Duodenal mucosa (tissue), 2 donors: ENCODE results near the gene CXXC5.
A peak's percentile ranks its signal among the peaks of the same experiment; 100 is the strongest.

Experiments
- H3K27ac ChIP-seq: one replicate; pipeline ENCODE4 v1.7.0; 2013; ENCODE audit warnings: low read depth, low read length
- H3K27me3 ChIP-seq, 2 donors: one replicate each; pipeline ENCODE4 v1.7.0; 2013; ENCODE audit warnings: low read length in 2 of 2, control low read depth in 1 of 2; ENCODE audit not compliant: insufficient read depth in 2 of 2, control insufficient read depth in 1 of 2
- H3K36me3 ChIP-seq, 2 donors: one replicate each; pipeline ENCODE4 v1.7.0; 2013; ENCODE audit warnings: low read length in 2 of 2, control low read depth in 1 of 2; ENCODE audit not compliant: insufficient read depth in 2 of 2, control insufficient read depth in 1 of 2
- H3K4me1 ChIP-seq, 2 donors: one replicate each; pipeline ENCODE4 v1.7.0; 2013; ENCODE audit warnings: low read length in 2 of 2, control low read depth in 1 of 2; ENCODE audit not compliant: insufficient read depth in 2 of 2, control insufficient read depth in 1 of 2
- H3K4me3 ChIP-seq, 2 donors: one replicate each; pipeline ENCODE4 v1.7.0; 2013; ENCODE audit warnings: low read length in 2 of 2, low read depth in 1 of 2
- H3K9ac ChIP-seq, 2 donors: one replicate each; pipeline ENCODE4 v1.7.0; 2013; ENCODE audit warnings: low read length in 2 of 2, low read depth in 1 of 2
- H3K9me3 ChIP-seq, 2 donors: one replicate each; pipeline ENCODE4 v1.7.0; 2013; ENCODE audit warnings: low read length in 2 of 2, control low read depth in 1 of 2; ENCODE audit not compliant: control insufficient read depth in 1 of 2

The CXXC5 gene

GRCh38 chr5:139688088-139688702 lies 40.0 kb downstream of the CXXC5 start:
- peaks cover 2 to 7% of the 10 kb centered on the region in 2 donors for H3K36me3 ChIP-seq
- H3K27me3 ChIP-seq: no peaks in the 10 kb centered on the region
- H3K9me3 ChIP-seq: no peaks in the 10 kb centered on the region
- peaks cover 12 to 34% of the 10 kb centered on the region in 2 donors for H3K4me1 ChIP-seq
- H3K4me3 ChIP-seq: no peak overlapping the region
- no peak overlapping the region for H3K9ac ChIP-seq
- no peak overlapping the region for H3K27ac ChIP-seq

GRCh38 chr5:139688751-139689372 lies 40.7 kb downstream of the CXXC5 start:
- no peaks in the 10 kb centered on the region for H3K27me3 ChIP-seq
- peaks cover 12 to 34% of the 10 kb centered on the region in 2 donors for H3K4me1 ChIP-seq
- no peaks in the 10 kb centered on the region for H3K9me3 ChIP-seq
- peaks cover 2% of the 10 kb centered on the region in 2 donors for H3K36me3 ChIP-seq
- H3K4me3 ChIP-seq: no peak overlapping the region
- no peak overlapping the region for H3K27ac ChIP-seq
- no peak overlapping the region for H3K9ac ChIP-seq

- peaks cover 12 to 34% of the 10 kb centered on the region in 2 donors for H3K4me1 ChIP-seq
Observed at GRCh38 chr5:139689631-139690063, 41.5 kb downstream of the CXXC5 start.

GRCh38 chr5:139690064-139690802 lies 42.1 kb downstream of the CXXC5 start:
- no peaks in the 10 kb centered on the region for H3K9me3 ChIP-seq
- peak overlapping the region; percentile 11 for H3K27ac ChIP-seq
- no peak overlapping the region for H3K9ac ChIP-seq
- peaks cover 12 to 34% of the 10 kb centered on the region in 2 donors for H3K4me1 ChIP-seq
- peak overlapping the region in 1 of 2 donors; percentile 32 for H3K4me3 ChIP-seq
- H3K27me3 ChIP-seq: no peaks in the 10 kb centered on the region
- peaks cover 0 to under 1% of the 10 kb centered on the region in 2 donors for H3K36me3 ChIP-seq

More at GRCh38 chr5:139689631-139690063, 41.5 kb downstream of the CXXC5 start:
- peak overlapping the region in 1 of 2 donors; percentile 32 for H3K4me3 ChIP-seq
- H3K9ac ChIP-seq: no peak overlapping the region
- H3K36me3 ChIP-seq: peaks cover 0 to 2% of the 10 kb centered on the region in 2 donors
- H3K27me3 ChIP-seq: no peaks in the 10 kb centered on the region
- no peak overlapping the region for H3K27ac ChIP-seq
- H3K9me3 ChIP-seq: no peaks in the 10 kb centered on the region

DNA sequence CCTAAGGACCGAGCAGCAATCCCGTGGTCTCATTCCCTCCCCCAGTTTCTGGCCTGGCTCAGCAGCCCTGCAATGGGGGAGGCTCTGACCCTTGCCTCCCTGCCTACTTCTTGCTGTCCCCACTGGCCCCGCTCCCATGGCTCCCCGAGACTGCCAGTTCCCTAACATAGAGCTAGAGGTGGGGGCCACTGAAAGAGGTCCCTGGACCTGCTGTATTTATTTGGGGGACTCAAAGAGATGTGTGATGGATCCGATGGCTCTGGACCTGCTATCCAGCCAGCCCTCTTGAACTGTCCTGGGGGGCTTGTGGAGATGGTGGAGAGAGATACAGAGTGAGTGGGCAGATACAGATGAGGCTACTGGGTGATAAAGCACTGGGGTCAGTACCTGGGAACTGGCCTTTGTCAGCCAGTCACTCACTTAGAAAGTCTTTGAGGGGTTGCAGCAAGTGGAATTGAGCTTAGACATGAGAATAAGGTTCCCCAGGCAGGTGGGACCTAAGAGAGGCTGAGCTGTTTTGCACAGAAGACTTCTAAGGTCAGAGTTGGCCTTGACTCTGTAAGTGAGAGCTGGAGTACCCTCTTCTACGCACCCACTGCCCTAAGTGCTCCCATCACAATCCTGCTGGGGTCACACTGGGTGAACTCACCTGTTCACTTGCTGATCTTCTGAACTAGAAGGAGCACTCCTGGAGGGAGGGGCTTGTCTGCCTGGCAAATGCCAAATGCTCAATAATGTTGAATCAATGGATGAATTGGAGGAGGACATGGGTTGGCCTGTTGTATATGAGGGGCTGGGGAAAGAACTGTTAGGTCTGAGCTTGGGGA lies 42.9 kb downstream of the CXXC5 start:
- Histone ChIP-seq H3K27ac (peak overlapping the region; percentile 11), H3K27me3 (no peaks in the 10 kb centered on the region), H3K9ac (no peak overlapping the region), H3K4me1 (peaks cover 12 to 33% of the 10 kb centered on the region in 2 donors), H3K9me3 (no peaks in the 10 kb centered on the region), H3K36me3 (no peaks in the 10 kb centered on the region), H3K4me3 (no peak overlapping the region)

- H3K4me1 ChIP-seq: peaks cover 17 to 30% of the 10 kb centered on the region in 2 donors
- H3K27me3 ChIP-seq: no peaks in the 10 kb centered on the region
- H3K4me3 ChIP-seq: no peak overlapping the region
- H3K36me3 ChIP-seq: no peaks in the 10 kb centered on the region
- no peak overlapping the region for H3K9ac ChIP-seq
- no peaks in the 10 kb centered on the region for H3K9me3 ChIP-seq
- H3K27ac ChIP-seq: no peak overlapping the region
Observed at GRCh38 chr5:139692148-139692547, 44.0 kb downstream of the CXXC5 start.

GRCh38 chr5:139692679-139693308 lies 44.6 kb downstream of the CXXC5 start:
- peaks cover 20 to 28% of the 10 kb centered on the region in 2 donors for H3K4me1 ChIP-seq
- no peak overlapping the region for H3K9ac ChIP-seq
- no peak overlapping the region for H3K27ac ChIP-seq
- H3K4me3 ChIP-seq: no peak overlapping the region
- no peaks in the 10 kb centered on the region for H3K36me3 ChIP-seq
- peaks cover 3% of the 10 kb centered on the region in 2 donors for H3K27me3 ChIP-seq
- H3K9me3 ChIP-seq: no peaks in the 10 kb centered on the region

DNA sequence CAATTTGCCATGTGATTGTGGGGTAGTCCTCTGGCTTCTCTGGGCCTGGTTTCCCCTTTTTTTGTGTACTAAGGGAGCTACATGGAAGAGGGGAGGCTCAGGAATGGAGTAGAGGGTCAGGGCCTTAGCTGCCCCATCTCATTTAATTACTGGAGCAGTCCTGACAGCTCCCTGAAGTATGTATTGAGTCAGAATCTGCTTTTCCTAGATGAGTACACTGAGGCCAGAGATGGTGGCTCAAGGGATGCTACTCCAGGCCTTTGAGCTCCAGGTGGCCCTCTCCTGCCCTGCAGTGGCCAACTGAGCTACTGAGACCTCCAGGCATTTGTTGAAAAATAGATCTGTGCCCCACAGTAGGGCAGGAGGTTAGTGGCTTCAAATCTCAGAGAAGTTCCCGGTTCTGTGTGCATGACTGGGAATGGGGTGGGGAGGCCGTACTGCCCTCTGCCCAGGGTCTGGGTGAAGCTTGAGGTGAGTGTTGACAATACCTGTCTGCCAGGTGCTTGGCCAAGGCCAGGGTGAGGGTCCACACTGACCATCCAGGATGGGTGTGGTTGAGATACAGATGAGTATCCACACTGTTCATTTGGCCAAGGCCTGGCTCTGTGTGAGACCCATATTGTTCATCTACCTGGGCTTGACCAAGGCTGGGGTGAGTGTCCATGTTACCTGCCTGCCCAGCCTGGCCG lies 45.7 kb downstream of the CXXC5 start:
- H3K27me3 ChIP-seq: peaks cover 7% of the 10 kb centered on the region in 2 donors
- H3K9me3 ChIP-seq: no peaks in the 10 kb centered on the region
- H3K4me3 ChIP-seq: no peak overlapping the region
- no peak overlapping the region for H3K27ac ChIP-seq
- H3K36me3 ChIP-seq: no peaks in the 10 kb centered on the region
- no peak overlapping the region for H3K9ac ChIP-seq
- H3K4me1 ChIP-seq: peaks cover 30 to 39% of the 10 kb centered on the region in 2 donors

DNA sequence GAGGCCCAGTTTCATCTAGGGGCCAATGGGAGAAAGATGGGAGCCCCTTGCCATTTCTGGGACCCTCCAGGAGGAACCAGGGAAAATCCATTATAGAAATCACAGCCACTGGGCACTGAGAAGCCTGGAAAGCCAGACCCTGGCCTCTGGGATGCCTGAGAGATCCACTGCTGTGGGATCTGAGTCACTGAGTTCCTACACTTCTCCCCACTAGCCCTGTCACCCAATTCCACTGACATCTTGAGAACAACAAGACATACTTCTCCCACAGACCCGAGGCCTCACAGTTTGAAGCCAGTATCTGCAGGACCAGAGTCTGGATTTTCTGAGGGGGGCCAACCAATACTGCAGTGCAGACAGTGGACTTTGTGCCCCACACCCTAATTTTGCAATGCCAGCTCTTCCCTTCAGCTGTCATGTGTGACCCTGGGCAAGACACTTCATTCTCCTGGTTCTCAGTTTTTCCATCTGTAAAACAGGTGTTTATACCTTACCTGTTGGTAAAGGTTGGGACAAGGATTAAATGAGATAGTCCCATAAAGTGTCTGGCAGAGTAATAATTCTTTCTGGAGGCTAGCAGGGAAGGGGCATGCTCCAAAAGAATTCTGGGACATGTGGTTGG lies 46.5 kb downstream of the CXXC5 start:
- Histone ChIP-seq H3K4me3 (no peak overlapping the region), H3K9me3 (no peaks in the 10 kb centered on the region), H3K27me3 (peaks cover 7% of the 10 kb centered on the region in 2 donors), H3K36me3 (no peaks in the 10 kb centered on the region), H3K4me1 (peaks cover 30 to 37% of the 10 kb centered on the region in 2 donors), H3K9ac (no peak overlapping the region), H3K27ac (no peak overlapping the region)
